GM19455 (cell line): ENCODE data around the gene IFNAR2.
A peak's percentile ranks its signal among the peaks of the same experiment; 100 is the strongest.
"Not testable (repeated sequence)": the region's sequence is repeated elsewhere in the genome, so short reads cannot be mapped to it uniquely, and the experiment has no call there.

Source experiments
- ATAC-seq: cut with Tn5 transposase; IDR thresholded peaks from one replicate; pipeline ENCODE4 v1.9.1; 2021; ENCODE audit not compliant: unreplicated experiment

IFNAR2 gene

DNA sequence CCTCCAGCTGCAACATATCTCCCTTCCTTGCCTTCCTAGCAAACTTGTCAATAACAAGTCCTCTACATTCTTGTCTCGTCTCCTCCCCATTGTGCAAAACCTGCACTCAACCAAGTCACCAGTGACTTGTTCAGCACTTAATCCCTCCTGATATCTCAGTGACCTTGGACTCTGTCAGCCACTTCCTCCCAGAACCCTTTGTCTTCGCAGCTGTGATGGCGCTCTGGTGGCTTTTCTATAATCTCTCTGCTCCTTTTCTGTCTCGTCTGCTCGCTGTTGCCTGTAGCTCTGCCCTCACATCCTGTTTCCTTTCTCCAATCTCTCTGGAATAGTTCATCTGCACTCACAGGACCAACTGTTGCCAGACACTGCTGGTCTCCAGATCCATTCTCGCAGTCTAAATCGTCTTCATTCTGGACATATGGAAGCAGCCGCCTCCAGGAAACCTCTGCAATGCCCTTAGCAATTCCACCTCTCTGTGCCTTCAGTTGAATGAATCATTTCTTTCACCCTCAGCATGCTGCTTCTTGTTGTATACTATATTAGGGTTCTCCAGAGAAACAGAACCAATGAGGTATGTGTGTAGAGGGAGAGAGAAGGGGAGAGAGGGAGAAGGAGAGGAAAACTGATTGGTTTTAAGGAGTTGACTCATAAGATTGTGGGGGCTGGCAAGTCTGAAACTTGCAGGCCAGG, 17.4 kb upstream of the IFNAR2 start:
- no peak for ATAC-seq

DNA sequence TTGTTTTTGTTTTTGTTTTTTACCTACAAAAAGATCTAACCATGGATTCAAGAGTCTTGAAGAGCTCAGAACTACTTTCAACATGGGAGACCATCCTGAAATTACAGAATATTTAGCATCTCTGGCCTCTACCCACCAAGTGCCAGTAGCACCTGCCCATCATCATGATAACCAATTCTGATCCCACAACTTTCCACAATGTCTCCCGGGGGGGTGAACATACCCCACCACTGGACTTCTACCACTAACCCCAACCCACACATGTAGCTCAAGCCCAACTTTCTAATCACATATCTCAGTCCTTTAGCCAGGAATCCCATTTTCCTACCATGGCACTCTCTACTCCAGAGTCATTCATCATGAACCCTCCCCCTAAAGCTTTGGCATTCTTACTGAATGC, 15.7 kb upstream of the IFNAR2 start:
- no peak for ATAC-seq

DNA sequence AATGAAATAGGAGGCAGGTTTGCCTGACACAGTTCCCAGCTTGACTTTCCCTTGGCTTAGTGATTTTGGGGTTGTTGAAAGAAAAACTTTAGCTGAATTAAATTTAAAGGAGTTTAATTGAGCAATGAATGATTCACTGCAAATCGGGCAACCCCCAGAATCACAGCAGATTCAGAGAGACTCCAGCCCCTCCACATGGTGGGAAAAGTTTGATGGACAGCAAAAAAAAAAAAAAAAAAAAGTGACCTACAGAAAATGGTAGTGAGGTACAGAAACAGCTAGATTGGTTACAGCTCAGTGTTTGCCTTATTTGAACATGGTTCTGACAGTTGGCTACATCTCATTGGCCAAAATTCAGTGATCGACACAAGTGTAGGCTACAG, 12.6 kb upstream of the IFNAR2 start:
- no peak for ATAC-seq

DNA sequence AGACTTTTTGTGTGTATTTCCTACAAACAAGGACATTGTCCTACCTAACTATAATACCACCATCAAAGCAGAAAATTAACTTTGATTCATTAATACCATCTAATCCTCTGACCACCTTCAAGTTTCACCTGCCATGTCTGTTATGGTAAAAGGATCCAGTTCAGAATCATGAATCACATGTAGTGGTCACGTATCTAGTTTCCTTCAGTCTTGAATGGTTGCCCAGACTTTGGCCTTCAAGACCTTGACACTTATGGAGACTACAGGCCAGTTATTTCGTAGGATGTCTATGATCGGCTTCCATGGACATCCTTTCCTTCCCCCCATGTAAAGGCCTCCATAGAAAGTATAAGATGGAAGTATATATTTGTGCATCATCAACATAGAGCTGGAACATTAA, 10.4 kb upstream of the IFNAR2 start:
- ATAC-seq, result no peak

DNA sequence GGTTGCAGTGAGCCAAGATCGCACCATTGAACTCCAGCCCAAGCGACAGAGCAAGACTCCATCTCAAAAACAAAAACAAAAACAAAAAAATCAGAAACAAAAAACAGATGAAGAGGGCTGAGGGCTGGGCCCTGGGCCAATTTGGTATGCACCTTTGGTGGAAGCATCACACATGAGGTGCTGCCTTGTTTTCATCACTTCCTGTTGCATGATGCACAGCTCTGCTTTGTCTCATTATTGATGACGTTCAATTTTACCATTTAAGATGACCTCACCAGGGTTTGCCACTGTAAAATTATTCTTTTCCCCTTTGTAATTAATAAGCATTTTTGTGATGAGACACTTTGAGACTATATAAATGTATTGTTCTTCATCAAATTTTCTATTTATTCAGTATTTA, 9.8 kb upstream of the IFNAR2 start:
- ATAC-seq, result no peak

DNA sequence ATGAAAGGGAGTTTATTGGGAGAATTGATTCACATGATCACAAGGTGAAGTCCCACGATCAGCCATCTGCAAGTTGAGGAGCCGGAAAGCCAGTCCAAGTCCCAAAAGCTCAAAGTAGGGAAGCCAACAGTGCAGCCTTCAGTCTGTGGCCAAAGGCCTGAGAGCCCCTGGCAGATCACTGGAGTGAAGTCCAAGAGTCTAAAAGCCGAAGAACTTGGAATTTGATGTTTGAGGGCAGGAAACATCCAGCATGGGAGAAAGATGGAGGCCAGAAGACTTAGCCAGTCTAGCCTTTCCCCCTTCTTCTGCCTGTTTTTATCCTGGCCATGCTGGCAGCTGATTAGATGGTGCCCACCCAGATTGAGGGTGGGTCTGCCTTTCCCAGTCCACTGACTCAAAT, 4.4 kb upstream of the IFNAR2 start:
- not testable (repeated sequence) for ATAC-seq

DNA sequence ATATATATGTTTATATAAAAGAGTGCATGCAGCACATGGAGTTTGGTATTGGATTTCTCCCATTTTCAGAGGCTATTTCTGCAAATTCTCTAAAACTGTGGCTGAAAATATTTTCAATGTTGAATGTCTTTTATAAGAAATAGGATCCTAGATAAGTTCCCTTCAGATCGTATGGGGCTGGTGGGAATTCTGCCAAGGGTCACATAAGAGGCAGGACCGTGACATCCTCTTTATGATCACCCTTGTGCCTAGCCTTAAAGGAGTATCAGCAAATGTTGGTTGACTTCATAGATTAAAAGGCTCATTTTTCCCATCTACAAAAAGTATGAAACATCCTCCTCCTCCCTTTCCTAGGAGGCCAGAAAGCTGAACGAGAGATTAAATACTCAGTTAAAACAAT, 1.3 kb upstream of the IFNAR2 start:
- no peak for ATAC-seq

DNA sequence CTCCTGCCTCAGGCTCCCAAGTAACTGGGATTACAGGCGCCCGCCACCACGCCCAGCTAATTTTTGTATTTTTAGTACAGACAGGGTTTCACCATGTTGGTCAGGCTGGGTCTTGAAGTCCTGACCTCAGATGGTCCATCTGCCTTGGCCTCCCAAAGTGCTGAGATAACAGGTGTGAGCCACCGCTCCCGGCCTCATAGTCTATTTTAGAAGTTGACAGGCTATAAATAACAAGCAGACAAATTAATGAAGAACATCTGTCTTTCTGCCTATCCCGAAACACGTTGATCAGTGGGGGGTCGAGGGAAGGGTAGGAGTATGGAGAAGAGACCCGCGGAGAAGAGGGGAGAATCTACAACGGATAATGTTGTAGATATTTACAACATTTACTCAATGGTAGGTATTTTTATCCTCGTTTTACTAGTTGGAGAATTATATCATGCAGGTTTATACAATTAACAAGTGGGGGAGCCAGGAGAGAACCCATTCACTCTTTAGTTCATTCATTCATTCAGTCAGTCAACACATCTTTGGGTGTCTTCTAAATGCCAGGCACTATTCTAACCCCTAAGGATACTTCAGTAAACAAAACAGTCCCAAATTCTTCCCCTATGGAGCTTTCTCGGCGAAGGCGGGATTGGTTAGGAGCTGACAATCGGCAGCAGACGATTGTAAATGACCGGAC, 497 bp upstream of the IFNAR2 start:
- ATAC-seq, result peak; percentile 10

DNA sequence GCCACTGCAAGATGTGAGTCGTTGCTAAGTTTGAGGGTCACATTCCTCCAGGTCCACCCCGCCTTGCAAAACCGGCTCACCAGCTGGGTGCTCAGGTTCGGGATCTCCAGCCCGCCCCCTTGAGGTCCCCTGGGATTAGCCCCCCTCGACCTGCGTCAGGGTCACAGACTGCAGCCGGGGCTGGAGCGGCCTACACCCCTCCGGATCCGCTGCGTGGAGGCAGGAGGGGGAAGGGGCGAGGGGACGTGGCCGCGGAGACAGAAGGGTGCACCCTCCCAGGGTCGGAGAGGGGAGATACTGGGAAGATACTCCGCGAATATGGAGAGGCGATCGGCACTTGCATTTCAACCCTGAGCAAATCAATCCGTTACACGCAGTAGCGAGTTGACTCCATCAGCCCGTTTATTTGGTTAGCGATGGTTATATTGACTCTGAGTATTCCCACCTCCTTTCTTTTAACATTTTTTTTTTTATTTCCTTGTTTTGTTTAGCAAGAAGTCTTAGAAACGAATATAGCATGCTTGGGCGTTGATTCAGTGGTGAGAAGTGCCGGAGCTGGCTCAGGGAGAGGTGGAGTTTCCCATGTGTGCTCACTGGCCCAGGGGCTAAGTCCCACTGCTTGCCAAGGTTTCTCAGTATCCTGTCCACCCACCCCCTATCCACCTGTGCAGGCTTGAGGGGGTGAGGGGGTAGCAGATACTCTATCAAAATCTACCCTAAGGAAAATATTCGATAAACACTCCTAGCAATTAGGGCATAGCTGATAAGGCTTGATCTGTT, 997 bp downstream of the IFNAR2 start:
- peak; percentile 28 for ATAC-seq

DNA sequence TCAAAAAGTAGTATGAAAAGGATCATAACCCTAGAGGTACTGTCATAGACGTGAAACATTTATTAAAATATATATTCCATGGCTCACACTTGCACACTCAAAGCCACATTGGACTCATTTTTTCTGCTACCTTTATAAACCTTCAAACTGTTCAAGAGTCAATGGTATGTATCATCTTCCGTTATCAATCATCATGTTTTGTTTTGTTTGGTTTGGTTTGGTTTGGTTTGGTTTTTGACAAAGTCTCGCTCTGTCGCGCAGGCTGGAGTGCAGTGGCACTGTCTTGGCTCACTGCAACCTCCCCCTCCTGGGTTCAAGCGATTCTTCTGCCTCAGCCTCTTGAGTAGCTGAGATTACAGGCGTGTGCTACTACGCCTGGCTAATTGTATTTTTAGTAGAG, 1.8 kb downstream of the IFNAR2 start:
- no peak for ATAC-seq

DNA sequence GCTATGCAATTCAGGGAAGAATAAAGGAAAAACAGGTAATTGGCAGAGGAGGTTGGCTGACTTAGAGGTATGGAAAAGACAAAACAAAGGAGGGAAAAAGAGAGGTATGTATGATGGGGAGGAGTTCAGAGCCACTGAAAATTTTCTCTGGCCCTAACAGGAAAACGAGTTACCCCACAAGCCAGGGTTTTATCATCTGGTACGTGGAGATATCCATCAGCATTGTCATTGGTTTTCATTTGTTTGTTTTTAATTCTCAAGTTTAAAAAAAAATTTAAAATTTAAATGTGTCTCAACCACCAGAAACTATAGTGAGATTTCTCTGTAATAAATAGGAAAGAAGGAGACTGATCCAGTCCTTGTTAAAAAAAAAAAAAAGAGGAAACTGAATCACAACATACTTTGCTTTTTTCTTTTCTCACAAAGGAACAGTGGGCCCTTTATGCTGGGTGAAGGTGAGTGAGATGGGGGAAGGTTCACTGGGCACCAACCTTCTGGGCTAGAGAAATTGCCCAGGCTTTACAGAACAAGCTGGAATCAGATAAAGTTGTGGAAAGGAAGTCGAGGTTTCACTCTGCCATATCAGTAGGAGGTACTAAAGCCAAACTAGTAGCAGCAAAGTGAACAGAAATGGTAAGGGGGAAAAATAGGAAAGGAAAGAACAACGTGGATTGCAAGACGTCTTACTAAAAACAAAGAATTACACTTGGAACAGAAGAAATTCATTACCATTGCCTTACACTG, 2.7 kb downstream of the IFNAR2 start:
- no peak for ATAC-seq

DNA sequence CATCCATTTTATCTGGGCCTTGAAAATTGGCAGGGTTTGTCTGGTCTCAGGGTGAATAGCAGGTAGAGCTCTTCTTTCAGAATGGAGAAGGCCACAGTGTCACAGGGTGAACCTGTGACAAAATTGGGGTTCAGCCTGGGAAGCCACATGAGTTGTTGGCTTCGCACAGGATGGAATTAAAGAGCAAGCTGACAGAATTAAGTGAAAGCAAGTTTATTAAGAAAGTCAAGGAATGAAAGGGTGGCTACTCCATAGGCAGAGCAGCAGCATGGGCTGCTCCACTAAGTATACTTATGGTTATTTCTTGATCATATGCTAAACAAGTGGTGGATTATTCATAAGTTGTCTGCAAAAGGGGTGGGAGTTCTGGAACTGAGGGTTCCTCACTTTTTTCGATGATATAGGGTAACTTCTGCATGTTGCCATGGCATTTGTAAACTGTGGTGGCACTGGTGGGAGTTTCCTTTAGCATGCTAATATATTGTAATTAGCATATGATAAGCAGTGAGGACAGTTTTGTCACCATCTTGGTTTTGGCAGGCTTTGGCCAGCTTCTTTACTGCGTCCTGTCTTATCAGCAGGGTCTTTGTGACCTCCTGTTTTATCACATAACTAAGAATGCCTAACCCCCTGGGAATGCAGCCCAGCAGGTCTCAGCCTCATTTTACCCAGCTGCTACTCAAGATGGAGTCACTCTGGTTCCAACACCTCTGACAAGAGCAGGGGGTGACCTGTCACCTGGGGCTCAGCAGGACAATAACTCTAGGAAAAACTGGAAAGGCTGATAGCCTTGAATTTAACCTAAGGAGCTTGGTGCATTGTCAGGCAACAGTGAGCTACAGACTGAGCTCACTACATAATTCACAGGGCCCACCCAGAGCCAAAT, 5.1 kb downstream of the IFNAR2 start:
- no peak for ATAC-seq

DNA sequence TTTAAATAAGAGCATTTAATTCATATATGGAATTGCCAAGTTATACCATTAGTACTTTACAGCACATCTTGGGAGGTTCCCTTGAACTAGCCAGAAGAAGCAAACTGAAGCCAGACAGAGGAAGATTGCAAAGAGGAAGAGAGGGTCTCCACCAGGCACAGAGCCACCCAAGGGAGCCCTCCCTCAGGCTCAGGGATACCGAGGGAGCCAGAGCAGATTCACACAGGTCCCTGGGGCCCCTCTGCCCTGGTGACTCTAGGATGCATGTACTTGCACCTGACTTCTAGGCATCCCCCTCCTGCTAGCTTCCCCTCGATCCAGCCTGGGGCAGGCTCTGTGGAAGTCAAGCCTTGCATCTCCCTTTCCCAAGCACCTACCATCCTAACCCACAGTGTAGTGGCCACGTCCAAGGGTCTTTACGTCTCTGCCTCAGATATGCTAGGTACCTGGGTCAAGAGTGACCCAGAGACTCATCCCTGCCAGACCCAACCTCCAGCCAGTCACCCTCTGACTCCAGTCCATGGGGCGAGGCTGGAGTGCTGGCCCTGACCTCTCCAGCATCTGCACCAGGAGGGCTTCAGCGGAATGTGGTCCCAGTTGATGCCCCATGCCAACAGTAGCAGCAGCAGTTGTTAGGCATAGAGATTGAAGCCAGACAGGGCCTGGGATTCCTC, 6.4 kb downstream of the IFNAR2 start:
- no peak for ATAC-seq

DNA sequence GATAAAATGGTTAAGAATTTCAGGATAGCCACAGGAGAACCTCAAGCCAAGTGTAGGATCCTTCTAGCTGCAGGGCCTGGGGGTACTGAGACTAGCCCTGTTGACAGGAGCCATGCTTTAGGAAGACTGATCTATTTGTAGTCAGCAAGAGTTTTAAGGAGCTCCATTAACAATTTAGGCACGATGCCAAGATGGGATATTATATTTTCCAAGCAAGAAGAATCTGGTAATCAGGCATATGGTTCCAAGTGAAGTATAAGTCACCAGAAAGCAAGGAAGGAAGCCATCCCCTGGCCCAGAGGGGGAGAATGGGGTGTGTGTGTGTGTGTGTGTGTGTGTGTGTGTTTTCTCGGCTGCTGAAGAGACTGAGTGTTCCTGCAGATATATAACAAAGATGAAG, 7.0 kb downstream of the IFNAR2 start:
- no peak for ATAC-seq

DNA sequence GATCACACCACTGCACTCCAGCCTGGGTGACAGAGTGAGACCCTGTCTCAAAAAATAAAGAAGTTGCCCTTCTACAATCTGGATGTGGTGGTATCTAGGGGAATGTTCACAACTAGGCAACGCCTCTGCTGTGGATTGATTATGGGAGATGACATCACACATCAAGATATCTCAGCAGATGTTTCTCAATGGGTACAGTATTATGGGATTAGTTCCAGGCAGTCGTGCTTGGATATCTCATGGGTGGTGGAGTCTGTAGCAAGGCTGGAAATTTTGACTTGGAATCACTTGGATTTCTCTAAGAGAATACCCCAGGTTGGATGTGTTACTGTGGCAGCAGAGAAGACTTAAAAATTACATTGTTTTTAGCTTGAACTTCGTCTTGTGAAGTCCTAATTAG, 7.7 kb downstream of the IFNAR2 start:
- ATAC-seq, result no peak

DNA sequence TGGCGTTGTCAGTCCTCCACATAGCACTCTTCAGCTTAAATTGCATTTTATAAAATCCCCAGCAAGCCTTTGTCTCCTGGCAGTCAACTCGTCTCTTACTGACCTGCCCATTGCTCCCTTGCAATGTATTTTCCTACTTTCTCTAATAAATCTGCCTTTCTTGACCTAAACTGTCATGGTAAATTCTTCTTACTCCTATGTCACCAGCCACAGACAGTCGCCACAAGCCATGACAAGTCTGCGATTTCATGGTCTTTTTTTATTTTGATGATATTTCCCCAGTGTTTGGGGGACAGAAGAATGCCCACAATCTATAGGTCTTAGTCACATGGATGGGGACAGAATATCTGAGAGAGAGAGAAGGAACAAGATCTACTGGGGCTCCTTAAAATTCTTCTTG, 8.4 kb downstream of the IFNAR2 start:
- no peak for ATAC-seq

DNA sequence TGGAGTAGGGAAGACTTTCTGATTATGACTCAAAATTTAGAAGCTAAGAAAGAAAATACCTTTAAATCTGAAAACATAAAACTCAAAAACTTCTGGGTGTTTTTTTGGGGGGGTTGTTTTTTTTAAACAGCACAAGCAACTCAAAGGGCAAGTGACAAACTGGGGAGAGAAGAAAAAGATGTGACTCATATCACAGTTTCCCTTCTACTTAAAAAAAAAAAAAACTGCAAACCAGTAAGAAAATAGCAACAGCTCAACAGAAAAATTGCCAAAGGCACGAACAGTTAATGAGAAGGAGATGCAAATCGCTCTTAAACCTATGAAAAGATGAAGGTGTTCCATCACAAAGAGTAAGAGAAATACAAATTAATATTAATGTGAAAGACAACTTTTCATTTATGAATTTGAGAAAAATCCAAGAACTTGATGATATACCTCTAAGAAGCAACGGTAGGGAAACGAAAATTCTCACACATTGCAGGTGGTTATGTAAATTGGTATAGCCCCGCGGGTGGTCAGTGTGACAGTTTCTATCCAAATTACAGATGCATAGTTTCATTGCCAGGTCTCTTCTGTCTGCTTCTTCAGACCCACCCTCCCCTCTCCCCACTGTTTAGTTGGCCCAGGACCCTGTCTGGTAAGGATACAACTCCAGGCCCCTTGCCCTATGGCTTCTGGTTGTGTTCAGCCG, 9.0 kb downstream of the IFNAR2 start:
- ATAC-seq, result peak; percentile 76

DNA sequence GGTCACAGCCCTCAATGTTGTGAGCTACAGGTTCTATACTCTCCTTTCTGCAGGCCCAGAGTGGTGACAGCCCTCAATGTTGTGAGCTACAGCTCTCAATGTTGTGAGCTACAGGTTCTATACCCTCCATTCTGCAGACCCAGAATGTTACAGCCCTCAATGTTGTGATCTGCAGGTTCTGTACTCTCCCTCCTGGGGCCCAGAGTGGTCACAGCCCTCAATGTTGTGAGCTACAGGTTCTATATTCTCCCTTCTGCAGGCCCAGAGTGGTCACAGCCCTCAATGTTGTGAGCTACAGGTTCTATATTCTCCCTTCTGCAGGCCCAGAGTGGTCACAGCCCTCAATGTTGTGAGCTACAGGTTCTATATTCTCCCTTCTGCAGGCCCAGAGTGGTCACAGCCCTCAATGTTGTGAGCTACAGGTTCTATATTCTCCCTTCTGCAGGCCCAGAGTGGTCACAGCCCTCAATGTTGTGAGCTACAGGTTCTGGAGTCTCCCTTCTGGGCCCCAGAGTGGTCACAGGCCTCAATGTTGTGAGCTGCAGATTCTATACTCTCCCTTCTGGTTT, 9.9 kb downstream of the IFNAR2 start:
- not testable (repeated sequence) for ATAC-seq

DNA sequence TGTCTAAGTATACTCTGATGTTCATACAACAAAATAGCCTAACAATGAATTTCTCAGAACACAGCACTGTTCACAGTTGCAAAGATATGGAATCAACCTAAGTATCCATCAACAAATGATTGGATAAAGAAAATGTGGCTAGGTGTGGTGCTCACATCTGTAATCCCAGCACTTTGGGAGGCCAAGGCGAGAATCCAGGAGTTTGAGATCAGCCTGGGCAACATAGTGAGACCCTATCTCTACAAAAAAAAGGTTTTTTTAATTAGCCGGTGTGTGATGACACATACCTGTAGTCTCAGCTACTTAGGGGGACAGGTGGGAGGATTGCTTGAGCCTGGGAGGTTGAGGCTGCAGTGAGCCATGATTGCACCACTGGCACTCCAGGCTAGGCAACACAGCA, 10.7 kb downstream of the IFNAR2 start:
- ATAC-seq, result no peak
